ENCODE measurements around the gene TMEM41B.
"Not testable (repeated sequence)": the region's sequence is repeated elsewhere in the genome, so short reads cannot be mapped to it uniquely, and the experiment has no call there.

Gene TMEM41B

DNA sequence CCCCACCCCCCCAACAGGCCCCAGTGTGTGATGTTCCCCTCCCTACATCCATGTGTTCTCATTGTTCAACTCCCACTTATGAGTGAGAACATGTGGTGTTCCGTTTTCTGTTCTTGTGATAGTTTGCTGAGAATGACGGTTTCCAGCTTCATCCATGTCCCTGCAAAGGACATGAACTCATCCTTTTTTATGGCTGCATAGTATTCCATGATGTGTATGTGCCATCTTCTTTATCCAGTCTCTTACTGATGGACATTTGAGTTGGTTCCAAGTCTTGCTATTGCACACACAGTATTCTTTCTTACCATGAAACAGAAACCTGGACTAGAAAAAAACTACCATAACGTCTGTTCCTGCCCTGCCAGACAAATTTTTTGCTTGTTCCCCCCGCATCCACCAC lies 56.1 kb downstream of the TMEM41B start:
- DNase-seq: not testable (repeated sequence)

DNA sequence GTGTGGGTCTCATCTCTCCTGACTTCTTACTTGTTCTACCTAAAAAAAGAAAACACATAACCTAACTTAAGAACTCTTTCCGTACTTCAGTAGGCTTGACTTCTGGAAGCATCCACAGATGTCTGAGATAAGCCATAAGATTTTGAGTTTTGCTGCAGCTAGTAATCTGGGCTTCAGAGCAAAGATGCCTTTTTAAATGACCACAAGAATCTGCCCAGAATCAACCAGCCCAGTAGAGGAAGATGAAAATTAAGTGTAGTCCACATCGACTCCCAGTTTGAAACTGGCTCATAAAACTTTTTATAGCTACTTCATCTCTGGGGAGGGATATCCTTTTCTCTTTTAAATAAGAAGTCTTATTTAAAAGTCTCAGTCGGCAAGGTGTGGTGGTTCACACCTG lies 60.0 kb downstream of the TMEM41B start:
- no peak for DNase-seq

DNA sequence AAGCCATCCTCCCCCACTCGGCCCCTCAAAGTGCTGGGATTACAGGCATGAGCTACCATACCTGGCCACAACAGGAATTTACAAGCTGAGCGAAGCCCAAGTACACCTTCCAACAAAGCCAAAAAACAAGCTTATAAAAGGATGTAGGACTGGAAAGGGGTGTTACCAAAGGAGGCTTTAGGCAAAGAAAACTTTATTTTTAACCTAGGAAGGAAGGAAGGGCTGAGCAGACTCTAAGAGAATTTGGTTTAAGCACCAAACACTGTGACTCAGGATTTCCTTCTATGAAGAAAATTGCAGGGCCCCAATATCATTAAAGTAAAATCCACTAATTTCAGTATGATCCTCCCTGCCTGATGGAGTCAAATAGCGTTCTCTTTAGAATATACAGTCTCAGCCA lies 61.3 kb downstream of the TMEM41B start:
- DNase-seq: no peak

DNA sequence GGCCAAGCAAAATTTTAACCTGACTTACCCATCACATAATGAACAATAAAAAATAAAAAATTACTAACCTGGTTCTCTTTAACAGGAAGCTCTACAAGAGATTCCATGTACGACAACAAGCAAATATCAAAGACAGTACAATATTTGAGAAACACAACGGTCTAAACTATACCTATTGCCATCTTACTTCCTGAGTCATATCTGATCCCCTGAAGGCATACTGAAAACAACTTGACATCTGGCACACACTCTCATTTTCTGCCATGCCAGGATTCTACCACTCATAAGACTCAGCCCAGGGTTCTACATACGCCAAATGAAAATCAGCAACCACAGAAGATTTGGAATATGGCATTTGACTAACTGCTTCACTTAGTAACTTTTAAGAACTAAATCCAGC lies 63.1 kb downstream of the TMEM41B start:
- peak in 3 of 6 experiments; percentile 34 to 50 (median 48) for DNase-seq

DNA sequence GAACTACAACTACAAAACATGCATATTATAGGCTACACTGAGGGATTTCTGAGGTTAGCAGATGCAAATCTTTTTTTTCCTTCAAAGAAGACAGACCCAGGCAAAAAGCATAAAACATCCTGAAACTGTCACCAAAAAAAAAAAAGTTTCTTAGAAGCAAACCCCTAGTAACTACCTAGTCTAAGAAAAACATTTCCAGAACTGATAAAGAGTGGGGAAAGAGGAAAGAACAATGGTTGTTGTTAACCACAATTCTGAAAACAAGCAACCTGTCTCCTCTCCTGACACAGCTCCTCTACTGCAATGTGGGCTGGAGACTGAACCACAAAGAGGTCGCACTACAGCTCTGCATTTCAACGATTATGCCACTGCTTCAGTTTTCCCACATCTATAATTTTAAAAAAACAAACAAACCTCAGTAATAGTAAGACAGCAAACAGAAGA lies 64.2 kb downstream of the TMEM41B start:
- peak in 5 of 6 experiments; percentile 31 to 77 (median 66) for DNase-seq

DNA sequence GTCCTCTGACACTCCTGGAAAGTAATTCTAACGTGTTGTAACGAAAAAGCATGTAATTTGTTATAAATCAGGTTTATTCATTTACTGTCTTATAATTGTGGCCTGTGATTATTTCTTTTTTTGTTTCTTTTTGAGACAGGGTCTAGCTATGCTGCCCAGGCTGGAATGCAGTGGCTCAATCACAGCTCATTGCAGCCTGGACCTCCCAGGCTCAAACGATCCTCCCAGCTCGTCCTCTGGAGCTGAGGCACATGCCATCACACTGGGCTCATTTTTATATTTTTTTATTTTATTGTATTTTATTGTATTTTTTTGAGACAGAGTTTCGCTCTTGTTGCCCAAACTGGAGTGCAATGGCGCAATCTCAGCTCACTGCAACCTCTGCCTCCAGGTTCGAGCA lies 65.1 kb downstream of the TMEM41B start:
- no peak for DNase-seq

DNA sequence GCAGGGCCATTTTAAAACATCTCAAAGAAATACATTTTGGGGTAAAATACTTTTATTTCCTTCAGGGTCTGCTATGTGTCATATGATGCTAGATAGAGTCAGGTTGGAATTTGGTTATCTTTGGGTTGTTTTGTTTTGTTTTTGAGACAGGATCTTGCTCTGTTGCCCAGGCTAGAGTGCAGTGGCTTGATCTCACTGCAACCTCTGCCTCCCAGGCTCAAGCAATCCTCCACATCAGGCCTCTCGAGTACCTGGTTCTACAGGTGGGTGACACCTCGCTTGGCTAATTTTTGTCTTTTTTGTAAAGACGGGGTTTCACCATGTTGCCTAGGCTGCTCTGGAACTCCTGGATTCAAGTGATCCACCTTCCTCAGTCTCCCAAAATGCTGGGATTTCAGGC lies 66.5 kb downstream of the TMEM41B start:
- no peak for DNase-seq

DNA sequence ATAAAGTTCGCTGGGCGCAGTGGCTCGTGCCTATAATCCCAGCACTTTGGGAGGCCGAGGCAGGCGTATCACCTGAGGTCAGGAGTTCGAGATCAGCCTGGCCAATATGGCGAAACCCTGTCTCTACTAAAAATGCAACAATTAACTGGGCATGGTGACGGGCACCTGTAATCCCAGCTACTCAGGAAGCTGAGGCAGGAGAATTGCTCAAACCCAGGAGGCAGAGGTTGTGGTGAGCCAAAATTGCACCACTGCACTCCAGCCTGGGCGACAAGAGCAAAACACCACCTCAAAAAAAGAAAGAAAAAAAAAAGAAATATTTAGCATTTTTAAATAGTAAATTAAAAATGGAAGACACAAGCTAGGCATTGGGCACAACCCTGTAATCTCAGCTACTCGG lies 78.2 kb downstream of the TMEM41B start:
- DNase-seq: not testable (repeated sequence)

DNA sequence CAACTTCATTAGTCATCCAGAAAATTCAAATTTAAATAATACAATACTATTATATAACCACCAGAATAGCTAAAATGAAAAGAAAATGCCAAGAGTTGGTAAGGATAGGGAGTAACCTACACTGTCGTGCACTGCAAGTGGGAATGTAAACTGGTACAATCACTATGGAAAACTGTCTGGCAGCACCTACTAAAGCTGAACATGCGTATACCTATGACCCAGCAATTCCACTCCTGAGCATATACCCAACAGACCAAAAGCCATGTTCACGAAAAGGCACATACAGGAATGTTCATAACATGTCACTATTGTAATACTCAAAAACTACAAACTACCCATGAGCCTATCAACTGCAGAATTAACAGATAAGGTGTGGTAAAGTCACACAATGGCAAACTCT lies 81.9 kb downstream of the TMEM41B start:
- DNase-seq: no peak

DNA sequence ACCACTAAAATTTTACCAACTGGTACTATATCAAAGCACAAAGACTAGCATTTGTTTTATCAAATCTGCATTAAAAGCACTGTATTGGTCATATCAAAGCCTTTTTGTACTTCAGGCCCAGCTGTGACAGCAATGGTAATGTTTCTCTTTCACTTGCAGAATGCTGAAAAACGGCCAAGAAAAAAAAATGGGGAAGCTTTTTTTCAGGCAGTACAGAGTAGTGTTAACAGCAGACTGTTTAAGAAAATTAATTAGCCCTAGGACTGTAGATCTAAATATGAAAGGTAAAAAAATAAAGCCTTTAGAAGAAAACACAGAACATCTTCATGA lies 82.6 kb downstream of the TMEM41B start:
- peak in 2 of 6 experiments; percentile 16 to 34 for DNase-seq
